Caco-2 (cell line): ENCODE results near the gene CABP7. TPM values are rescaled to one million over a fixed set of nuclear protein-coding genes. Genes with fewer than 3 reads are reported as not detected.

Source experiments
- BruUV-seq: library from RNA; stranded (reverse); fragments of 400-500 nt; replicated peaks from 2 replicates; lab custom pipeline; 2021; lab: Mats Ljungman, UMichigan
- CTCF ChIA-PET: fragments of 300-600 bp; sonication (Branson Sonifier 250); formaldehyde crosslinking; loops from one replicate; lab custom pipeline; 2022; ENCODE audit warnings: antibody characterized with exemption; lab: Charles Lee
- POLR2A ChIA-PET: fragments of 300-600 bp; sonication (Branson Sonifier 250); formaldehyde crosslinking; loops from one replicate; lab custom pipeline; 2022; ENCODE audit warnings: antibody characterized with exemption; lab: Charles Lee
- DNase-seq, 2 experiments: peaks; one replicate each; pipeline versions ENCODE4 v3.0.0 to v3.0.0-alpha.2; 2020 to 2022
- H3K27me3 ChIP-seq: replicated peaks from 2 replicates; pipeline ENCODE4 v1.6.0; 2011; ENCODE audit warnings: low read length; ENCODE audit not compliant: control insufficient read depth, insufficient read depth
- H3K36me3 ChIP-seq: 2 replicates; pipeline ENCODE4 v1.5.1; 2011; ENCODE audit warnings: low read length; ENCODE audit not compliant: control insufficient read depth, insufficient read depth
- H3K4me1 ChIP-seq: fragments of 250-450 bp; sonication (Bioruptor Pico); 2 replicates; pipeline ENCODE4 v1.5.1; 2020; ENCODE audit warnings: mild to moderate bottlenecking
- H3K4me3 ChIP-seq: 2 replicates; pipeline ENCODE4 v1.5.1; 2011; ENCODE audit warnings: low read depth, mild to moderate bottlenecking, control low read depth, low read length
- H3K9me3 ChIP-seq: fragments of 250-450 bp; sonication (Bioruptor Pico); 2 replicates; pipeline ENCODE4 v1.5.1; 2020; ENCODE audit warnings: mild to moderate bottlenecking, moderate library complexity
- H3K27ac Mint-ChIP-seq: one replicate; pipeline ENCODE4 v1.8.0; 2022; ENCODE audit warnings: mixed read lengths; ENCODE audit not compliant: unreplicated experiment
- H3K27me3 Mint-ChIP-seq: one replicate; pipeline ENCODE4 v1.8.0; 2022; ENCODE audit warnings: mixed read lengths; ENCODE audit not compliant: insufficient read depth, unreplicated experiment
- H3K36me3 Mint-ChIP-seq: one replicate; pipeline ENCODE4 v1.8.0; 2022; ENCODE audit warnings: mild to moderate bottlenecking, mixed read lengths; ENCODE audit not compliant: insufficient read depth, unreplicated experiment
- H3K4me1 Mint-ChIP-seq: one replicate; pipeline ENCODE4 v1.8.0; 2022; ENCODE audit warnings: low read depth, mixed read lengths; ENCODE audit not compliant: unreplicated experiment
- H3K4me3 Mint-ChIP-seq: one replicate; pipeline ENCODE4 v1.8.0; 2022; ENCODE audit warnings: mild to moderate bottlenecking, moderate library complexity, mixed read lengths; ENCODE audit not compliant: unreplicated experiment
- H3K9me3 Mint-ChIP-seq: one replicate; pipeline ENCODE4 v1.8.0; 2022; ENCODE audit warnings: mixed read lengths; ENCODE audit not compliant: unreplicated experiment
- CTCF ChIP-seq, 2 experiments: fragments of 200-600 bp in 1 of 2; IDR thresholded peaks; 1 replicate in 1 of 2; 2 replicates in 1 of 2; pipeline versions ENCODE4 v1.5.1 to v1.8.0; 2011 to 2022; ENCODE audit warnings: antibody characterized with exemption in 1 of 2, control low read depth in 1 of 2, inconsistent platforms in 1 of 2, low read depth in 1 of 2, low read length in 1 of 2, mild to moderate bottlenecking in 1 of 2, moderate library complexity in 1 of 2; ENCODE audit not compliant: insufficient read depth in 1 of 2, severe bottlenecking in 1 of 2, unreplicated experiment in 1 of 2
- intact Hi-C: fragments of 100-400 bp; cut with micrococcal nuclease; formaldehyde crosslinking; loops from one replicate; pipeline ENCODE4 v1.10.0; 2022; ENCODE audit not compliant: unreplicated experiment
- total RNA-seq: library from RNA; stranded (reverse); gene quantifications from 2 replicates; pipeline ENCODE4 v1.2.3, GENCODE V29; 2022

CABP7 gene
- total RNA-seq, 1 experiment from 2014 or later: not detected

DNA sequence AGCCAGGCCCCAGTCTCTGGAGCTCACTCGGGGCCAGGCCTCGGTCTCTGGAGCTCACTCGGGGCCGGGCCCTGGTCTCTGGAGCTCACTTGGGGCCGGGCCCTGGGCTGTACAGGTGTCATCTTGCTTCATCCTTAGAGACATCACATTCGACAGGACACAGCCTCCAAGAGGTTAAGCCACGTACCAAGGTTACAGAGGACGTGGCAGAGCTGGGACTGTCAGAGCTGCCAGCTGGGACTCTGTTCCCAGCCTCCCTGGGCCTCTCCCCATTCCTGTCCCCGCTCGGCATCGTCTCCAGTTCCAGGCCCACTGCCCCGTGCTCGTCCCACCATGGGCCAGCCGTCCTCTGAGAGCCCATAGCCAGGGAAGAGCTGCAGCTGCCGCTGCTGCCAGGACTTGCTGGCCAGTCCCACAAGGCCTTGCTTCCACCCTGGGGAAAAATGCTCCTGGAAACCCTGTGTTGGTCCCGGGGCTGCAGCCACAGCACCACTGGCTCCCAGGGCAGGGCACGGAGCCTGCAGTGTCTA lies 19.6 kb downstream of the CABP7 start:
- no peak for DNase-seq
- Mint-ChIP-seq H3K36me3 (no peaks in the 10 kb centered on the region), H3K27ac (no peak overlapping the region), H3K4me3 (no peak overlapping the region), H3K4me1 (no peaks in the 10 kb centered on the region), H3K27me3 (no peaks in the 10 kb centered on the region), H3K9me3 (no peaks in the 10 kb centered on the region)
- BruUV-seq: no TSS peak
- Histone ChIP-seq H3K9me3 (no peaks in the 10 kb centered on the region), H3K4me1 (no peaks in the 10 kb centered on the region), H3K27me3 (no peaks in the 10 kb centered on the region), H3K4me3 (no peak overlapping the region), H3K36me3 (no peaks in the 10 kb centered on the region)
- POLR2A ChIA-PET: no interaction called here
- intact Hi-C loops: no loop called here
- CTCF ChIA-PET: no interaction called here
- no peak for TF ChIP-seq CTCF (IDR thresholded peaks at IDR 0.05; ENCODE audit: insufficient read depth in 1 of 2, low read depth in 1 of 2, low read length in 1 of 2, severe bottlenecking in 1 of 2, unreplicated experiment in 1 of 2)

GRCh38 chr22:29740216-29740615 lies 20.4 kb downstream of the CABP7 start:
- Mint-ChIP-seq H3K4me3 (no peak overlapping the region), H3K27ac (no peak overlapping the region), H3K27me3 (no peaks in the 10 kb centered on the region), H3K36me3 (no peaks in the 10 kb centered on the region), H3K9me3 (no peaks in the 10 kb centered on the region), H3K4me1 (no peaks in the 10 kb centered on the region)
- Histone ChIP-seq H3K36me3 (no peaks in the 10 kb centered on the region), H3K4me3 (no peak overlapping the region), H3K27me3 (no peaks in the 10 kb centered on the region), H3K9me3 (no peaks in the 10 kb centered on the region), H3K4me1 (no peaks in the 10 kb centered on the region)
- CTCF ChIA-PET: no interaction called here
- POLR2A ChIA-PET: no interaction called here
- no peak for DNase-seq
- TF ChIP-seq CTCF (IDR thresholded peaks at IDR 0.05; ENCODE audit: insufficient read depth in 1 of 2, low read depth in 1 of 2, low read length in 1 of 2, severe bottlenecking in 1 of 2, unreplicated experiment in 1 of 2): no peak
- BruUV-seq: no TSS peak
- intact Hi-C loops: no loop called here

DNA sequence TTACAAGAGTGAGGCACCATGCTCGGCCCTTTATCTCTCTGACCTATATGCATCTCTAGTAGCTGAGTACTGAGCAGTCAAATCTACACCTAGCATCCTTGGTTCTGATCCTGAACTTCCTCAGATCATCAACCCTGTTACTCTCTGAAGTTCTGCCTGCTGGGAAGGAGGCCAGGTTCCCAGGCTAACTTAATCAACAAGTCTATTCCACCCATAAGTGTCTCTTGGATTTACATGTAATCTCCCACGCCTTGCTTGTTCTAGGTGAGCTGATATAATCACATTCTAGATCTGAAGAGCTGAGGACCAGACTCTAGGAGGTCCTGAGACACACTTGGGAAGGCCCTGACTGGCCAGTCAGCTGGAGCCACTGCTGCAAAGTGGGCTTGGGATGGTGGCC lies 22.1 kb downstream of the CABP7 start:
- H3K4me3 Mint-ChIP-seq: no peak overlapping the region
- ChIA-PET CTCF (interaction anchor here (0.6 kb wide), 1 partner anchor 799 kb away, joined by 3 read pairs; no protein-coding TSS in a partner anchor), POLR2A (no interaction called here)
- no peaks in the 10 kb centered on the region for H3K9me3 Mint-ChIP-seq
- no peaks in the 10 kb centered on the region for H3K36me3 ChIP-seq
- H3K27ac Mint-ChIP-seq: no peak overlapping the region
- no peaks in the 10 kb centered on the region for H3K4me1 Mint-ChIP-seq
- no peak for TF ChIP-seq CTCF (IDR thresholded peaks at IDR 0.05; ENCODE audit: insufficient read depth in 1 of 2, low read depth in 1 of 2, low read length in 1 of 2, severe bottlenecking in 1 of 2, unreplicated experiment in 1 of 2)
- no peak overlapping the region for H3K4me3 ChIP-seq
- no peaks in the 10 kb centered on the region for H3K9me3 ChIP-seq
- no peaks in the 10 kb centered on the region for H3K27me3 Mint-ChIP-seq
- no peaks in the 10 kb centered on the region for H3K4me1 ChIP-seq
- no TSS peak for BruUV-seq
- no peaks in the 10 kb centered on the region for H3K36me3 Mint-ChIP-seq
- intact Hi-C loops: no loop called here
- no peaks in the 10 kb centered on the region for H3K27me3 ChIP-seq
- no peak for DNase-seq
